Upper lobe of left lung (tissue), 6 donors: ENCODE data around the gene SLC6A4. TPM values are rescaled to one million over a fixed set of nuclear protein-coding genes. Genes with fewer than 3 reads are reported as not detected.

Source experiments
- ATAC-seq, 2 donors: fragments of 200-7000 bp; cut with Tn5 transposase; one replicate each; pipeline ENCODE4 v1.9.1; 2022; ENCODE audit warnings: mild to moderate bottlenecking in 2 of 2, moderate library complexity in 2 of 2; ENCODE audit not compliant: low FRiP score in 2 of 2
- DNase-seq, 2 donors: peaks; one replicate each; pipeline ENCODE4 v3.0.0-alpha.2; 2019 to 2020
- H3K27ac ChIP-seq, 4 donors: fragments of 200-600 bp; sonication (generic); one replicate each; pipeline ENCODE4 v1.5.1; 2016 to 2019
- H3K27me3 ChIP-seq, 4 donors: fragments of 200-600 bp; sonication (generic); one replicate each; pipeline ENCODE4 v1.5.1; 2017 to 2019
- H3K36me3 ChIP-seq, 4 donors: fragments of 200-600 bp; sonication (generic); one replicate each; pipeline ENCODE4 v1.5.1; 2016 to 2019
- H3K4me1 ChIP-seq, 4 donors: fragments of 200-600 bp; sonication (generic); one replicate each; pipeline ENCODE4 v1.5.1; 2018 to 2019
- H3K4me3 ChIP-seq, 4 donors: fragments of 200-600 bp; sonication (generic); one replicate each; pipeline ENCODE4 v1.5.1; 2017 to 2019; ENCODE audit warnings: mild to moderate bottlenecking in 2 of 4, moderate library complexity in 1 of 4
- H3K9me3 ChIP-seq, 4 donors: fragments of 200-600 bp; sonication (generic); one replicate each; pipeline ENCODE4 v1.5.1; 2018 to 2019
- CTCF ChIP-seq, 6 experiments: fragments of 450-650 bp in 4 of 6; fragments of 200-600 bp in 2 of 6; sonication (generic) in 2 of 6; IDR thresholded peaks; one replicate each; pipeline ENCODE4 v1.5.1; 2016 to 2019; ENCODE audit warnings: antibody characterized with exemption in 6 of 6
- EP300 ChIP-seq, 4 donors: sonication (generic); formaldehyde crosslinking; IDR thresholded peaks; one replicate each; pipeline ENCODE4 v1.5.1; 2017; ENCODE audit warnings: antibody characterized with exemption in 4 of 4, control low read depth in 2 of 4
- POLR2A ChIP-seq, 4 donors: fragments of 450-650 bp; IDR thresholded peaks; one replicate each; pipeline ENCODE4 v1.5.1; 2016 to 2017; ENCODE audit warnings: antibody characterized with exemption in 4 of 4, mild to moderate bottlenecking in 2 of 4
- POLR2AphosphoS5 ChIP-seq, 2 donors: sonication (generic); formaldehyde crosslinking; IDR thresholded peaks; one replicate each; pipeline ENCODE4 v1.5.1; 2017; ENCODE audit warnings: antibody characterized with exemption in 2 of 2
- WGBS, 2 donors: methylation state at CpG; one replicate each; pipeline ENCODE4 v1.1.5; 2017 to 2018; 5-methylcytosine and 5-hydroxymethylcytosine counted together
- total RNA-seq, 6 donors: library from RNA; depleted of rRNA in 4 of 6; stranded (reverse); fragments of >200 nt in 4 of 6; gene quantifications; one replicate each; pipeline versions ENCODE4 v1.1.0 to v1.2.1, GENCODE V29; 2016 to 2021
- donor health status: DM: no; HTN: no; CAD: no; lungs with moderate emphysema.
- donor health status: DM: no; HTN: yes; CAD: no; lungs with severe emphysema.

The SLC6A4 gene
- total RNA-seq, 6 donors from 2014 or later = 14.7 to 289 (median 44.8) TPM

- H3K4me3 ChIP-seq = no peak overlapping the region
Observed at GRCh38 chr17:30217746-30218245, 17.7 kb downstream of the SLC6A4 start.

GRCh38 chr17:30217054-30217453 is 18.4 kb downstream of the SLC6A4 start:
- no peak for TF ChIP-seq POLR2A (IDR thresholded peaks at IDR 0.05)
- no peak for TF ChIP-seq POLR2AphosphoS5 (IDR thresholded peaks at IDR 0.05)
- no peak for TF ChIP-seq EP300 (IDR thresholded peaks at IDR 0.05)
- TF ChIP-seq CTCF (IDR thresholded peaks at IDR 0.05) = no peak
- ATAC-seq (no peak), DNase-seq (no peak)
- WGBS, 2 donors = 78 to 96% methylated on average over 3 to 6 of the region's 6 CpGs
- Histone ChIP-seq H3K27ac (peak overlapping the region in 1 of 4 donors; percentile 4), H3K36me3 (peaks cover 0 to 32% (median 16%) of the 10 kb centered on the region in 4 donors), H3K4me1 (no peaks in the 10 kb centered on the region), H3K9me3 (no peaks in the 10 kb centered on the region), H3K27me3 (no peaks in the 10 kb centered on the region), H3K4me3 (no peak overlapping the region)

More at GRCh38 chr17:30217746-30218245, 17.7 kb downstream of the SLC6A4 start:
- WGBS, 2 donors = 95 to 97% methylated on average over 7 to 11 of the region's 11 CpGs
- DNase-seq (no peak), ATAC-seq (no peak)
- H3K9me3 ChIP-seq = no peaks in the 10 kb centered on the region
- TF ChIP-seq EP300 (IDR thresholded peaks at IDR 0.05) (no peak), CTCF (IDR thresholded peaks at IDR 0.05) (no peak), POLR2A (IDR thresholded peaks at IDR 0.05) (no peak), POLR2AphosphoS5 (IDR thresholded peaks at IDR 0.05) (no peak)
- H3K4me1 ChIP-seq = no peaks in the 10 kb centered on the region
- no peak overlapping the region for H3K27ac ChIP-seq
- H3K27me3 ChIP-seq = no peaks in the 10 kb centered on the region
- H3K36me3 ChIP-seq = peaks cover 0 to 32% (median 16%) of the 10 kb centered on the region in 4 donors

- TF ChIP-seq POLR2AphosphoS5 (IDR thresholded peaks at IDR 0.05) (no peak), POLR2A (IDR thresholded peaks at IDR 0.05) (no peak), CTCF (IDR thresholded peaks at IDR 0.05) (no peak), EP300 (IDR thresholded peaks at IDR 0.05) (no peak)
- Histone ChIP-seq H3K4me1 (no peaks in the 10 kb centered on the region), H3K4me3 (no peak overlapping the region), H3K9me3 (no peaks in the 10 kb centered on the region), H3K27me3 (no peaks in the 10 kb centered on the region), H3K36me3 (peaks cover 0 to 23% (median 14%) of the 10 kb centered on the region in 4 donors), H3K27ac (no peak overlapping the region)
- peak in 1 of 2 donors; percentile 58 for ATAC-seq
- DNase-seq = no peak
- 78% methylated on average over 9 to 11 of the region's 11 CpGs for WGBS, 2 donors
Observed at GRCh38 chr17:30212750-30213149, 22.7 kb downstream of the SLC6A4 start.

GRCh38 chr17:30211371-30211770 is 24.1 kb downstream of the SLC6A4 start:
- whole genome bisulfite sequencing, 2 donors = 67 to 74% methylated on average over 6 of the region's 6 CpGs
- peak overlapping the region in 2 of 4 donors; percentile 7 to 57 for H3K27ac ChIP-seq
- no peaks in the 10 kb centered on the region for H3K27me3 ChIP-seq
- H3K36me3 ChIP-seq = peaks cover 0 to 18% (median 8%) of the 10 kb centered on the region in 4 donors
- no peaks in the 10 kb centered on the region for H3K4me1 ChIP-seq
- ATAC-seq = no peak
- no peak overlapping the region for H3K4me3 ChIP-seq
- TF ChIP-seq POLR2A (IDR thresholded peaks at IDR 0.05) (no peak), POLR2AphosphoS5 (IDR thresholded peaks at IDR 0.05) (no peak), CTCF (IDR thresholded peaks at IDR 0.05) (no peak), EP300 (IDR thresholded peaks at IDR 0.05) (no peak)
- H3K9me3 ChIP-seq = no peaks in the 10 kb centered on the region
- DNase-seq = no peak

- TF ChIP-seq CTCF (IDR thresholded peaks at IDR 0.05) = no peak
- TF ChIP-seq POLR2A (IDR thresholded peaks at IDR 0.05) = no peak
- TF ChIP-seq POLR2AphosphoS5 (IDR thresholded peaks at IDR 0.05) = no peak
- TF ChIP-seq EP300 (IDR thresholded peaks at IDR 0.05) = no peak
- DNase-seq = no peak
- Histone ChIP-seq H3K27me3 (no peaks in the 10 kb centered on the region), H3K4me1 (no peaks in the 10 kb centered on the region), H3K36me3 (peaks cover 0 to 18% (median 8%) of the 10 kb centered on the region in 4 donors), H3K9me3 (no peaks in the 10 kb centered on the region), H3K27ac (peak overlapping the region in 2 of 4 donors; percentile 7 to 57), H3K4me3 (no peak overlapping the region)
- WGBS, 2 donors = 86 to 98% methylated on average over 10 of the region's 10 CpGs
- ATAC-seq = no peak
Observed at GRCh38 chr17:30210901-30211300, 24.6 kb downstream of the SLC6A4 start.
